ENCODE data around the gene ALDOC. TPM values are rescaled to one million over a fixed set of nuclear protein-coding genes. Genes with fewer than 3 reads are reported as not detected.
A peak's percentile ranks its signal among the peaks of the same experiment; 100 is the strongest.

Gene ALDOC
- total and polyA plus RNA-seq, 10 of the 15 experiments (the other 5 are each of a cell fraction or from before 2014, with no cell fraction given): 16.0 to 268 (median 78.2) TPM

GRCh38 chr17:28551421-28552175 is 25.1 kb downstream of the ALDOC start:
- WGBS (ENCODE audit: insufficient coverage, insufficient replicate concordance, low lambda C conversion rate, missing lambda C conversion rate): 22% methylated on average over 10 of the region's 10 CpGs
- FAIRE-seq (no peak), ATAC-seq (no peak), DNase-seq (ENCODE audit: low read depth, low spot score) (no peak)
- CTCF ChIA-PET: interaction anchor here (1.0 to 13.9 kb wide), 11 partner anchors 11 to 135 kb away, joined by 3 to 316 read pairs (median 16); partner anchors contain the start of genes ALDOC, BLTP2, PIGS and RSKR
- peaks cover 17 to 25% of the 10 kb centered on the region in 2 experiments; a peak in 3 of 4 replicates for H3K36me3 ChIP-seq (ENCODE audit: control insufficient read depth in 2 of 2, insufficient read depth in 2 of 2, low read length in 1 of 2)
- RAD21 ChIA-PET (ENCODE audit: unreplicated experiment): interaction anchor here (0.6 to 8.3 kb wide), 9 partner anchors 17 to 175 kb away, joined by 3 to 102 read pairs (median 6); partner anchors contain the start of genes ALDOC and PIGS
- peak overlapping the region; percentile 97 for H3K4me2 ChIP-seq (ENCODE audit: control insufficient read depth, insufficient read depth)
- peak overlapping the region; percentile 98 for H3K4me3 ChIP-seq
- SMC1A ChIA-PET (ENCODE audit: uncharacterized antibody, unreplicated experiment): interaction anchor here (0.6 to 6.1 kb wide), 11 partner anchors 10 to 276 kb away, joined by 3 to 89 read pairs (median 5); partner anchors contain the start of genes ALDOC, PIGS, RSKR and SPAG5
- H4K20me1 ChIP-seq (ENCODE audit: control insufficient read depth, insufficient read depth): no peaks in the 10 kb centered on the region
- in situ Hi-C loops (cut with MboI): loop anchor here (25.0 kb wide), 1 partner anchor 1064 kb away; no protein-coding TSS in a partner anchor
- H3K9me3 ChIP-seq (replicated peaks; ENCODE audit: control insufficient read depth, insufficient read depth, low read length): no peaks in the 10 kb centered on the region
- peaks cover 50% of the 10 kb centered on the region for H3K79me2 ChIP-seq (ENCODE audit: control insufficient read depth, insufficient read depth, low read length)
- peak overlapping the region; percentile 73 for H3K27ac ChIP-seq (ENCODE audit: control insufficient read depth, insufficient read depth)
- peaks cover 38% of the 10 kb centered on the region for H3K4me1 ChIP-seq (ENCODE audit: control insufficient read depth, insufficient read depth, low read length)
- peak overlapping the region; percentile 79 for H3K9ac ChIP-seq (ENCODE audit: control insufficient read depth, insufficient read depth, low read length)
- intact Hi-C loops (cut with micrococcal nuclease; ENCODE audit: unreplicated experiment): loop anchor here (1.0 to 10.0 kb wide), 2 partner anchors 16 to 163 kb away; partner anchors contain the start of genes PROCA1, RAB34 and RPL23A
- no peaks in the 10 kb centered on the region for H3K27me3 ChIP-seq (replicated peaks in 1 of 2; ENCODE audit: control insufficient read depth in 2 of 2, insufficient read depth in 2 of 2, low read length in 1 of 2)
- no peak overlapping the region for H2AFZ ChIP-seq (ENCODE audit: control insufficient read depth, low read depth, low read length)
- POLR2A ChIA-PET: interaction anchor here (1.0 to 9.1 kb wide), 12 partner anchors 18 to 93 kb away, joined by 3 to 148 read pairs (median 8); partner anchors contain the start of genes ALDOC, BLTP2 and PIGS
- no TSS peak for BruUV-seq (replicated peaks)
- TF ChIP-seq SRF (IDR thresholded peaks at IDR 0.05; ENCODE audit: low read depth in 2 of 2, low read length in 2 of 2) (no peak), PAX8 (IDR thresholded peaks at IDR 0.05) (no peak), POLR2AphosphoS5 (IDR thresholded peaks at IDR 0.05; ENCODE audit: low read length) (0 out of 2 replicates have a peak, but pooled peaks have one; percentile 19), RELB (IDR thresholded peaks at IDR 0.05; ENCODE audit: low read depth) (no peak), ATF2 (IDR thresholded peaks at IDR 0.05; ENCODE audit: low read length) (no peak), BRCA1 (IDR thresholded peaks at IDR 0.05; ENCODE audit: low read depth, low read length) (no peak), E4F1 (IDR thresholded peaks at IDR 0.05; ENCODE audit: borderline replicate concordance, partially characterized antibody) (no peak), SMARCA5 (IDR thresholded peaks at IDR 0.05) (peak; percentile 53; the same call in 1 of the 2 replicates), ZSCAN29 (IDR thresholded peaks at IDR 0.05) (no peak), HDAC6 (IDR thresholded peaks at IDR 0.05; ENCODE audit: unreplicated experiment) (no peak), POLR2A (IDR thresholded peaks at IDR 0.05; ENCODE audit: low read depth, low read length) (0 out of 2 replicates have a peak, but pooled peaks have one; percentile 15), MLLT1 (IDR thresholded peaks at IDR 0.05) (0 out of 2 replicates have a peak, but pooled peaks have one; percentile 25), BACH1 (IDR thresholded peaks at IDR 0.05; ENCODE audit: borderline replicate concordance) (no peak), RAD51 (IDR thresholded peaks at IDR 0.05) (no peak), KDM1A (IDR thresholded peaks at IDR 0.05; ENCODE audit: borderline replicate concordance) (no peak), POLR2AphosphoS2 (IDR thresholded peaks at IDR 0.05; ENCODE audit: low read depth, low read length) (0 out of 2 replicates have a peak, but pooled peaks have one; percentile 6)
